Osteocyte (in vitro differentiated cells): Measurements from ENCODE around the gene PF4V1. TPM values are rescaled to one million over a fixed set of nuclear protein-coding genes. Genes with fewer than 3 reads are reported as not detected.
A peak's percentile ranks its signal among the peaks of the same experiment; 100 is the strongest.

Experiments
- DNase-seq: peaks from one replicate; pipeline ENCODE4 v3.0.0; 2021; ENCODE audit warnings: mixed read lengths; ENCODE audit not compliant: unreplicated experiment; ENCODE audit errors: extremely low spot score
- H3K27ac Mint-ChIP-seq: one replicate; pipeline ENCODE4 v1.8.0; 2021; ENCODE audit warnings: mild to moderate bottlenecking, mixed read lengths; ENCODE audit not compliant: unreplicated experiment
- H3K27me3 Mint-ChIP-seq: one replicate; pipeline ENCODE4 v1.8.0; 2021; ENCODE audit warnings: mixed read lengths; ENCODE audit not compliant: unreplicated experiment
- H3K36me3 Mint-ChIP-seq: one replicate; pipeline ENCODE4 v1.8.0; 2021; ENCODE audit warnings: mixed read lengths; ENCODE audit not compliant: unreplicated experiment
- H3K4me1 Mint-ChIP-seq: one replicate; pipeline ENCODE4 v1.8.0; 2021; ENCODE audit warnings: mixed read lengths; ENCODE audit not compliant: unreplicated experiment
- H3K4me3 Mint-ChIP-seq: one replicate; pipeline ENCODE4 v1.8.0; 2021; ENCODE audit warnings: mild to moderate bottlenecking, moderate library complexity, mixed read lengths; ENCODE audit not compliant: unreplicated experiment
- H3K9me3 Mint-ChIP-seq: one replicate; pipeline ENCODE4 v1.8.0; 2021; ENCODE audit warnings: mixed read lengths; ENCODE audit not compliant: unreplicated experiment
- CTCF ChIP-seq: fragments of 200-600 bp; sonication (generic); IDR thresholded peaks from 2 replicates; pipeline ENCODE4 v1.5.0; 2021; ENCODE audit warnings: antibody characterized with exemption, mild to moderate bottlenecking, moderate library complexity
- total RNA-seq: library from RNA; stranded (reverse); gene quantifications from 2 replicates; pipeline ENCODE4 v1.2.1, GENCODE V29; 2021

Gene PF4V1
- total RNA-seq, 1 donor from 2014 or later: not detected

DNA sequence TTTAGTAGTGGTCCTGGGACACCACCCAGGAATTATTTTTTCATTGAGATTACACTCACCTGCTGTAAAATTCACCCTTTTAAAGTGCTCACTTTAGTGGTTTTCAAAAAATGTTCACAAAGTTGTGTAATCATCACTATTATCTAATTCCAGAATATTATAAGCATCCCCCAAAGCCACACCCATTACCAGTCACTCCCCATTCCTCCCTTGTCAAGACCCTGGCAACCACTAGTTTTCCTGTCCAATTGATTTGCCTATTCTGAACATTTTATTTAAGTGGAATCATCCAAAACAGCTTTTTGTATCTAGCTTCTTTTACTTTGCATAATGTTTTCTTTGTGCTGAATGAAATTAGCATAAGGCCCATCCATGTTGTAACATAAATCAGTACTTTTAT is 29.3 kb upstream of the PF4V1 start:
- Mint-ChIP-seq H3K27ac (no peak overlapping the region), H3K4me3 (no peak overlapping the region), H3K36me3 (peaks cover 13% of the 10 kb centered on the region), H3K27me3 (no peaks in the 10 kb centered on the region), H3K4me1 (peaks cover 14% of the 10 kb centered on the region), H3K9me3 (peaks cover 20% of the 10 kb centered on the region)
- DNase-seq: no peak
- no peak for TF ChIP-seq CTCF

- Mint-ChIP-seq H3K9me3 (peaks cover 16% of the 10 kb centered on the region), H3K27me3 (no peaks in the 10 kb centered on the region), H3K4me3 (no peak overlapping the region), H3K27ac (no peak overlapping the region), H3K4me1 (peaks cover 39% of the 10 kb centered on the region), H3K36me3 (peaks cover 17% of the 10 kb centered on the region)
- no peak for TF ChIP-seq CTCF
- no peak for DNase-seq
Measured at GRCh38 chr4:73828956-73829355, 24.1 kb upstream of the PF4V1 start.

DNA sequence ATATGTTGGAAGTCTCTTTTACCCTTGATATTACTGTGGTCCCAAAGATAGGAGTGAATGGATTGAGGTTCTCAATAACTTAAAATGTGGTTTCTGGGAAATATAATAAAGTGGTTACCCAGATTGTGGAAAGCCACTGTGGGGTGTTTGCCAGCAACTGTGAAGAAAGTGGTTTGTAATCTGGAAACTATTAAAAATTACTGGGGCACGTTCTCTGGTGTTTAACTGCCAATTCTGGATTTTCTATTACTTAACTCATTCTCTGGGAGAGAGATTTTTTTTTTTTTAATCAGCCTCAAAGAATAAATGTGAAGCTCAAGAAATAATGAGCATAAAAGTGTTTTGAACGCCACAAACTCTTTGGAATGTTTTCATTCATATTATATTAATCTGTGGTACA is 21.5 kb upstream of the PF4V1 start:
- H3K27ac Mint-ChIP-seq: peak overlapping the region; percentile 75
- peaks cover 14% of the 10 kb centered on the region for H3K36me3 Mint-ChIP-seq
- no peak for DNase-seq
- H3K4me3 Mint-ChIP-seq: no peak overlapping the region
- peaks cover 41% of the 10 kb centered on the region for H3K4me1 Mint-ChIP-seq
- no peak for TF ChIP-seq CTCF
- H3K9me3 Mint-ChIP-seq: peaks cover 16% of the 10 kb centered on the region
- no peaks in the 10 kb centered on the region for H3K27me3 Mint-ChIP-seq

- DNase-seq: no peak
- peaks cover 49% of the 10 kb centered on the region for H3K4me1 Mint-ChIP-seq
- no peaks in the 10 kb centered on the region for H3K27me3 Mint-ChIP-seq
Measured at GRCh38 chr4:73832651-73833237, 20.4 kb upstream of the PF4V1 start.

More at GRCh38 chr4:73832651-73833237, 20.4 kb upstream of the PF4V1 start:
- Mint-ChIP-seq H3K36me3 (peaks cover 6% of the 10 kb centered on the region), H3K9me3 (peaks cover 5% of the 10 kb centered on the region), H3K4me3 (no peak overlapping the region), H3K27ac (peak overlapping the region; percentile 75)
- no peak for TF ChIP-seq CTCF
